IMR-90 (cell line): ENCODE measurements around the gene CEMIP2.
"Not testable (repeated sequence)": the region's sequence is repeated elsewhere in the genome, so short reads cannot be mapped to it uniquely, and the experiment has no call there.

Experiments
- POLR2A ChIP-seq: IDR thresholded peaks from 2 replicates; pipeline ENCODE4 v1.6.1; 2012; ENCODE audit warnings: mild to moderate bottlenecking, low read depth, low read length
- TF ChIP-seq, protein P1 (sequence below): conservative IDR thresholded peaks from 2 replicates; pipeline ENCODE4 v1.5.1; 2012; ENCODE audit warnings: mild to moderate bottlenecking, low read depth, low read length, improper control_type of control experiment

DNA sequence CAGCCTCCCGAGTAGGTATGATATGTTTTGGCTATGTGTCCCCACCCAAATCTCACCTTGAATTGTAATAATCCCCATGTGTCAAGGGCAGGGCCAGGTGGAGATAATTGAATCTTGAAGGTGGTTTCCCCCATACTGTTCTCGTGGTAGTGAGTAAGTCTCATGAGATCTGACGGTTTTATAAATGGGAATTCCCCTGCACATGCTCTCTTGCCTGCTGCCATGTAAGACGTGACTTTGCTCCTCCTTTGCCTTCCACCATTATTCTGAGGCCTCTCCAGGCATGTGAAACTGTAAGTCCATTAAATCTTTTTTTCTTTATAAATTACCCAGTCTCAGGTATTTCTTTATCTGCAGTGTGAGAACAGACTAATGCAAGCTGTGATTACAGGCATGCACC lies 111.0 kb downstream of the CEMIP2 start:
- TF ChIP-seq, protein P1, sequence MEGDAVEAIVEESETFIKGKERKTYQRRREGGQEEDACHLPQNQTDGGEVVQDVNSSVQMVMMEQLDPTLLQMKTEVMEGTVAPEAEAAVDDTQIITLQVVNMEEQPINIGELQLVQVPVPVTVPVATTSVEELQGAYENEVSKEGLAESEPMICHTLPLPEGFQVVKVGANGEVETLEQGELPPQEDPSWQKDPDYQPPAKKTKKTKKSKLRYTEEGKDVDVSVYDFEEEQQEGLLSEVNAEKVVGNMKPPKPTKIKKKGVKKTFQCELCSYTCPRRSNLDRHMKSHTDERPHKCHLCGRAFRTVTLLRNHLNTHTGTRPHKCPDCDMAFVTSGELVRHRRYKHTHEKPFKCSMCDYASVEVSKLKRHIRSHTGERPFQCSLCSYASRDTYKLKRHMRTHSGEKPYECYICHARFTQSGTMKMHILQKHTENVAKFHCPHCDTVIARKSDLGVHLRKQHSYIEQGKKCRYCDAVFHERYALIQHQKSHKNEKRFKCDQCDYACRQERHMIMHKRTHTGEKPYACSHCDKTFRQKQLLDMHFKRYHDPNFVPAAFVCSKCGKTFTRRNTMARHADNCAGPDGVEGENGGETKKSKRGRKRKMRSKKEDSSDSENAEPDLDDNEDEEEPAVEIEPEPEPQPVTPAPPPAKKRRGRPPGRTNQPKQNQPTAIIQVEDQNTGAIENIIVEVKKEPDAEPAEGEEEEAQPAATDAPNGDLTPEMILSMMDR = not testable (repeated sequence)
- TF ChIP-seq POLR2A = not testable (repeated sequence)
